Measurements from ENCODE around the gene GFER. TPM values are rescaled to one million over a fixed set of nuclear protein-coding genes. Genes with fewer than 3 reads are reported as not detected.

Gene GFER
- polyA plus RNA-seq, 1 of the 3 experiments (the other 2 are of a cell fraction) = 20.4 TPM

DNA sequence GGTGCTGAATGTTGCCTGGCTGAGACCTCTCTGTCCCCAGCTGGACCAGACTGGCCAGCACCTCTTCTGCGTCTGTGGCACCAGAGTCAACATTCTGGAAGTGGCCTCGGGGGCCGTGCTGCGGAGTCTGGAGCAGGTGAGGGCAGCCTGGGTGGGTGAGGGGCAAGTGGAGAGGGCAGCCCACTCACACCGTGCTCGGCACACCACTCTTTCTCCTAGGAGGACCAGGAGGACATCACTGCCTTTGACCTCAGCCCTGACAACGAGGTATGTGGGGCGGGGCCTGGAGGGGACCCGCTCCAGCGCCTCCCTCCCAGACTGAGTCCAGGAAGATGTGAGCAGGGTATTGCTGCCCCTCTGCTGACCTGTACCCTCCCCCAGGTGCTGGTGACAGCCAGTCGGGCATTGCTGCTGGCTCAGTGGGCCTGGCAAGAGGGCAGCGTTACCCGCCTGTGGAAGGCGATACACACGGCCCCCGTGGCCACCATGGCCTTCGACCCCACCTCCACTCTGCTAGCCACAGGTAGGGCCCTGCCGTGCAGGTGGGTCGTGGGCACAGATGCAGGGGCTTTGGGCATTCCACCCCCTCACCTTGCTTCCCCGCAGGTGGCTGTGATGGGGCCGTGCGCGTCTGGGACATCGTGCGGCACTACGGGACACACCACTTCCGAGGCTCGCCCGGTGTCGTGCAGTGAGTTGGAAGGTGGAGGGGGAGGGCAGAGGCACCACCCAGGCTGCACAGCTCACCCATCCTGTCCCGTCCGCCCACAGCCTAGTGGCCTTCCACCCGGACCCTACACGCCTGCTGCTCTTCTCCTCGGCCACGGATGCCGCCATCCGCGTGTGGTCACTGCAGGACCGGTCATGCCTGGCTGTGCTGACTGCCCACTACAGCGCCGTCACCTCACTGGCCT lies 9.6 kb upstream of the GFER start:
- no peaks in the 10 kb centered on the region for H3K27me3 ChIP-seq (ENCODE audit: insufficient read depth)
- no peaks in the 10 kb centered on the region for H3K9me2 ChIP-seq
- H3K79me2 ChIP-seq (ENCODE audit: insufficient read depth) = peaks cover 29% of the 10 kb centered on the region
- H3K9me3 ChIP-seq = no peaks in the 10 kb centered on the region
- H3K27ac ChIP-seq (ENCODE audit: low read depth in 2 of 2, low read length in 1 of 2) = no peak overlapping the region
- DNase-seq = no peak
- no peak overlapping the region for H3K4me3 ChIP-seq (ENCODE audit: low read depth in 2 of 2, low read length in 1 of 2)
- no peak overlapping the region for H3K9ac ChIP-seq
- ChIA-PET POLR2A (interaction anchor here (1.6 kb wide), 1 partner anchor 10 kb away, joined by 6 read pairs; the partner anchor contains the start of gene RPS2), CTCF (interaction anchor here (1.0 kb wide), 1 partner anchor 9 kb away, joined by 3 read pairs; no protein-coding TSS in a partner anchor)
- peaks cover 4% of the 10 kb centered on the region for H3F3A ChIP-seq (replicated peaks; ENCODE audit: insufficient read depth)
- no peaks in the 10 kb centered on the region for H4K20me1 ChIP-seq (ENCODE audit: insufficient read depth)
- TF ChIP-seq RXRA (IDR thresholded peaks at IDR 0.05; ENCODE audit: borderline replicate concordance, low read depth) = no peak
- no peak for TF ChIP-seq NFIC (IDR thresholded peaks at IDR 0.05; ENCODE audit: borderline replicate concordance)
- TF ChIP-seq, protein P1, sequence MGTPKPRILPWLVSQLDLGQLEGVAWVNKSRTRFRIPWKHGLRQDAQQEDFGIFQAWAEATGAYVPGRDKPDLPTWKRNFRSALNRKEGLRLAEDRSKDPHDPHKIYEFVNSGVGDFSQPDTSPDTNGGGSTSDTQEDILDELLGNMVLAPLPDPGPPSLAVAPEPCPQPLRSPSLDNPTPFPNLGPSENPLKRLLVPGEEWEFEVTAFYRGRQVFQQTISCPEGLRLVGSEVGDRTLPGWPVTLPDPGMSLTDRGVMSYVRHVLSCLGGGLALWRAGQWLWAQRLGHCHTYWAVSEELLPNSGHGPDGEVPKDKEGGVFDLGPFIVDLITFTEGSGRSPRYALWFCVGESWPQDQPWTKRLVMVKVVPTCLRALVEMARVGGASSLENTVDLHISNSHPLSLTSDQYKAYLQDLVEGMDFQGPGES (IDR thresholded peaks at IDR 0.05; ENCODE audit: low read depth, low read length) = no peak
- no peak for TF ChIP-seq GABPA (IDR thresholded peaks at IDR 0.05; ENCODE audit: low read depth)
- no peak for TF ChIP-seq SMC3 (IDR thresholded peaks at IDR 0.05; ENCODE audit: low read depth, low read length)
- no peak for TF ChIP-seq FOXJ3 (CRISPR knock-in tag; IDR thresholded peaks at IDR 0.05)
- TF ChIP-seq FOXM1 (IDR thresholded peaks at IDR 0.05; ENCODE audit: low read depth) = no peak
- no peak for TF ChIP-seq ELF1 (IDR thresholded peaks at IDR 0.05)
- no peak for TF ChIP-seq YY1 (IDR thresholded peaks at IDR 0.05; ENCODE audit: low read depth)
- TF ChIP-seq NRF1 (IDR thresholded peaks at IDR 0.05; ENCODE audit: low read depth, low read length) = no peak
- TF ChIP-seq FOSL2 (IDR thresholded peaks at IDR 0.05; ENCODE audit: borderline replicate concordance, low read depth) = no peak
- no peak for TF ChIP-seq CHD2 (IDR thresholded peaks at IDR 0.05; ENCODE audit: low read length, partially characterized antibody)
- TF ChIP-seq JUND (IDR thresholded peaks at IDR 0.05) = no peak
- TF ChIP-seq RCOR1 (IDR thresholded peaks at IDR 0.05; ENCODE audit: low read length) = no peak
- TF ChIP-seq EP300 (IDR thresholded peaks at IDR 0.05; ENCODE audit: borderline replicate concordance in 1 of 2, low read depth in 1 of 2, low read length in 1 of 2) = no peak
- TF ChIP-seq, protein P2, sequence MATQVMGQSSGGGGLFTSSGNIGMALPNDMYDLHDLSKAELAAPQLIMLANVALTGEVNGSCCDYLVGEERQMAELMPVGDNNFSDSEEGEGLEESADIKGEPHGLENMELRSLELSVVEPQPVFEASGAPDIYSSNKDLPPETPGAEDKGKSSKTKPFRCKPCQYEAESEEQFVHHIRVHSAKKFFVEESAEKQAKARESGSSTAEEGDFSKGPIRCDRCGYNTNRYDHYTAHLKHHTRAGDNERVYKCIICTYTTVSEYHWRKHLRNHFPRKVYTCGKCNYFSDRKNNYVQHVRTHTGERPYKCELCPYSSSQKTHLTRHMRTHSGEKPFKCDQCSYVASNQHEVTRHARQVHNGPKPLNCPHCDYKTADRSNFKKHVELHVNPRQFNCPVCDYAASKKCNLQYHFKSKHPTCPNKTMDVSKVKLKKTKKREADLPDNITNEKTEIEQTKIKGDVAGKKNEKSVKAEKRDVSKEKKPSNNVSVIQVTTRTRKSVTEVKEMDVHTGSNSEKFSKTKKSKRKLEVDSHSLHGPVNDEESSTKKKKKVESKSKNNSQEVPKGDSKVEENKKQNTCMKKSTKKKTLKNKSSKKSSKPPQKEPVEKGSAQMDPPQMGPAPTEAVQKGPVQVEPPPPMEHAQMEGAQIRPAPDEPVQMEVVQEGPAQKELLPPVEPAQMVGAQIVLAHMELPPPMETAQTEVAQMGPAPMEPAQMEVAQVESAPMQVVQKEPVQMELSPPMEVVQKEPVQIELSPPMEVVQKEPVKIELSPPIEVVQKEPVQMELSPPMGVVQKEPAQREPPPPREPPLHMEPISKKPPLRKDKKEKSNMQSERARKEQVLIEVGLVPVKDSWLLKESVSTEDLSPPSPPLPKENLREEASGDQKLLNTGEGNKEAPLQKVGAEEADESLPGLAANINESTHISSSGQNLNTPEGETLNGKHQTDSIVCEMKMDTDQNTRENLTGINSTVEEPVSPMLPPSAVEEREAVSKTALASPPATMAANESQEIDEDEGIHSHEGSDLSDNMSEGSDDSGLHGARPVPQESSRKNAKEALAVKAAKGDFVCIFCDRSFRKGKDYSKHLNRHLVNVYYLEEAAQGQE (IDR thresholded peaks at IDR 0.05; ENCODE audit: low read depth, low read length) = no peak
- TF ChIP-seq, protein P3, sequence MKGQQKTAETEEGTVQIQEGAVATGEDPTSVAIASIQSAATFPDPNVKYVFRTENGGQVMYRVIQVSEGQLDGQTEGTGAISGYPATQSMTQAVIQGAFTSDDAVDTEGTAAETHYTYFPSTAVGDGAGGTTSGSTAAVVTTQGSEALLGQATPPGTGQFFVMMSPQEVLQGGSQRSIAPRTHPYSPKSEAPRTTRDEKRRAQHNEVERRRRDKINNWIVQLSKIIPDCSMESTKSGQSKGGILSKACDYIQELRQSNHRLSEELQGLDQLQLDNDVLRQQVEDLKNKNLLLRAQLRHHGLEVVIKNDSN (IDR thresholded peaks at IDR 0.05; ENCODE audit: borderline replicate concordance, low read depth) = no peak
- no peak overlapping the region for H2AFZ ChIP-seq (ENCODE audit: low read depth)
- peaks cover 7 to 49% of the 10 kb centered on the region in 2 experiments for H3K36me3 ChIP-seq (replicated peaks in 1 of 2; ENCODE audit: control insufficient read depth in 1 of 2, insufficient read depth in 2 of 2, low read length in 1 of 2)
- H3K4me2 ChIP-seq = no peak overlapping the region
- 96% methylated on average over 20 of the region's 42 CpGs for WGBS (ENCODE audit: low lambda C conversion rate)
- peaks cover 0 to 9% of the 10 kb centered on the region in 2 experiments; a peak in 1 of 4 replicates for H3K4me1 ChIP-seq (ENCODE audit: control insufficient read depth in 1 of 2, insufficient read depth in 2 of 2, low read depth in 1 of 2, low read length in 1 of 2)
